Fibroblast of peridontal ligament (primary cell): ENCODE measurements around the gene TNFAIP8L3.
"Not testable (repeated sequence)": the region's sequence is repeated elsewhere in the genome, so short reads cannot be mapped to it uniquely, and the experiment has no call there.

Experiments
- DNase-seq: peaks from one replicate; pipeline ENCODE4 v3.0.0-alpha.2; 2010; ENCODE audit errors: extremely low read depth

Gene TNFAIP8L3

GRCh38 chr15:51094606-51095569, at the start of gene TNFAIP8L3:
Gene TNFAIP8L3, minus strand, starts transcription at chr15:51094906. Its CDS starts 311 bp downstream, at chr15:51094595.
- DNase-seq: no peak

- peak; percentile 66 for DNase-seq
Measured at GRCh38 chr15:51144021-51144532, 49.4 kb upstream of the TNFAIP8L3 start.

GRCh38 chr15:51140347-51140746, 45.6 kb upstream of the TNFAIP8L3 start:
- DNase-seq: not testable (repeated sequence)

GRCh38 chr15:51139091-51139490, 44.4 kb upstream of the TNFAIP8L3 start:
- no peak for DNase-seq

GRCh38 chr15:51137880-51138430, 43.2 kb upstream of the TNFAIP8L3 start:
- DNase-seq: no peak

- no peak for DNase-seq
Measured at GRCh38 chr15:51137024-51137423, 42.3 kb upstream of the TNFAIP8L3 start.

GRCh38 chr15:51135276-51135675, 40.6 kb upstream of the TNFAIP8L3 start:
- no peak for DNase-seq

GRCh38 chr15:51134416-51135199, 39.9 kb upstream of the TNFAIP8L3 start:
- DNase-seq: peak; percentile 2

GRCh38 chr15:51133140-51133765, 38.5 kb upstream of the TNFAIP8L3 start:
- no peak for DNase-seq

- DNase-seq: peak; percentile 87
Measured at GRCh38 chr15:51132384-51133139, 37.9 kb upstream of the TNFAIP8L3 start.

GRCh38 chr15:51131596-51132290, 37.0 kb upstream of the TNFAIP8L3 start:
- DNase-seq: no peak

- no peak for DNase-seq
Measured at GRCh38 chr15:51130344-51130743, 35.6 kb upstream of the TNFAIP8L3 start.

- peak; percentile 24 for DNase-seq
Measured at GRCh38 chr15:51129535-51130188, 35.0 kb upstream of the TNFAIP8L3 start.

- peak; percentile 33 for DNase-seq
Measured at GRCh38 chr15:51128701-51129100, 34.0 kb upstream of the TNFAIP8L3 start.

- DNase-seq: no peak
Measured at GRCh38 chr15:51126842-51127241, 32.1 kb upstream of the TNFAIP8L3 start.

- DNase-seq: not testable (repeated sequence)
Measured at GRCh38 chr15:51123002-51123401, 28.3 kb upstream of the TNFAIP8L3 start.

- DNase-seq: no peak
Measured at GRCh38 chr15:51121631-51122225, 27.0 kb upstream of the TNFAIP8L3 start.

GRCh38 chr15:51121118-51121517, 26.4 kb upstream of the TNFAIP8L3 start:
- peak; percentile 76 for DNase-seq

- DNase-seq: no peak
Measured at GRCh38 chr15:51119120-51119519, 24.4 kb upstream of the TNFAIP8L3 start.
